IPS DF 4.7 (cell line): ENCODE measurements around the gene RAB3C.

Experiments
- DNase-seq: peaks from one replicate; pipeline ENCODE4 v3.0.0-alpha.2; 2013; ENCODE audit warnings: low spot score; ENCODE audit errors: extremely low read depth

The RAB3C gene

DNA sequence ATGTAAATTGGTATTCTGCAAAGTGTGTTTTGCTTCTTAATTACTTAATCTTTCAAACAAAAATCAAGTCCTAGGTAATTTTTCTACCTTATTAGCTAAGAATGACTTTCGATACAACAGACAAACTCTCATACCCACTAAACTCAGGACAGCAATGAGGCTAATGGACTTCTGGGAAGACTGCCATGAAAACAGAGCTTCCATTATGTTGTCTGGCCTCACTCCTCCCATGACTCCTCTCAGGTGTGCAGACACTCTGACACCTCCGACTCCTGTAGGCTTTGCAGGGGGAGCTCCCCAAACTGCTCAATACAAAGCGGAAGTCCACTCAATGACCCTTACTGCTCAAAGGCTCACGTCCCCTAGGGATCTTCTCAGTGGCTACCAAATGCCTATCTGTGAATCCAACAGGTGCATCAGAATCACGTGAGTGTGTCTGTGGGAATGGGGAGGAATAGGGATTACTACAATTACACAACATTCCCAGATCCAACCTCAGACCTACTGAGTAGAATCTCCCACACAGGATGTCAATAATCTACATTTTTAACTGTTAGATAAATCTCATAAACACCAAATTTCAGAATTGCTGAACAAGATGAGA is 289.9 kb downstream of the RAB3C start:
- no peak for DNase-seq

DNA sequence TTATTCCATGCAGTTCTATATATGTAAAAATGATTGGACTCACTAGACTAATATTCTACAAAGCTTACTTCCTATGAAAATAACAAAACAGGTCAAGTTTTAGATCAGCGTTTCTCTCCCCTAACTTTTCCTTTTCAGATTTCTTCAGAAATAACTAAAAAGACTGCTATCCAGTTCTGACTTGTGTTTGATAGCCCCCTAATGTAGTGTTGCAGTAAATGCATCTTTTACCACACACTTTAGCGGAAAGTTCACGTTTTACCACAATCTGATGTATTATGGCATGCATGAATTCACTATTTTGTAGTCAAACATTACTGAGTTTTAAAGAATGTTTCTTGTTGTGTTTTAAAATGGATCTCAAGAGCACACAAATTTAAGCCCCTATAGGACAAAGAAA is 292.7 kb downstream of the RAB3C start:
- DNase-seq, result no peak

DNA sequence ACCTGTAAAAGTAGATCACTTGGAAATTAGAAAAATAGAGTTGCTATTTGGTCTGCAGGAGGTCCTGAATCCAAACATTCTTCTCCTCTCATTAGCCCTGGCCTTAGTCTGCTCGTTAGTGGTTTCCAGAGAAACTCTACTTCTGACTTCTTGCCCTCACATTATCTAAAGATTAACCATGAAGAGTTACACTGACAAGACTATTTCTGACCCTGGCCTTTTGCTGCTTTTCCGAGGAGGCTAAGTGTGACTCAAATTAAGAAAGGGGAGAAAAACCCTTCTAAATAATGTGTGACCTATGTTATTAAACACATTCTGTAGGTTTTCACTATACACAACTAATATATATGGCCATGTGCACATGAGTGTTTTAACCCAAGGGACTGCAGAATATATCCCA is 302.4 kb downstream of the RAB3C start:
- DNase-seq, result no peak

DNA sequence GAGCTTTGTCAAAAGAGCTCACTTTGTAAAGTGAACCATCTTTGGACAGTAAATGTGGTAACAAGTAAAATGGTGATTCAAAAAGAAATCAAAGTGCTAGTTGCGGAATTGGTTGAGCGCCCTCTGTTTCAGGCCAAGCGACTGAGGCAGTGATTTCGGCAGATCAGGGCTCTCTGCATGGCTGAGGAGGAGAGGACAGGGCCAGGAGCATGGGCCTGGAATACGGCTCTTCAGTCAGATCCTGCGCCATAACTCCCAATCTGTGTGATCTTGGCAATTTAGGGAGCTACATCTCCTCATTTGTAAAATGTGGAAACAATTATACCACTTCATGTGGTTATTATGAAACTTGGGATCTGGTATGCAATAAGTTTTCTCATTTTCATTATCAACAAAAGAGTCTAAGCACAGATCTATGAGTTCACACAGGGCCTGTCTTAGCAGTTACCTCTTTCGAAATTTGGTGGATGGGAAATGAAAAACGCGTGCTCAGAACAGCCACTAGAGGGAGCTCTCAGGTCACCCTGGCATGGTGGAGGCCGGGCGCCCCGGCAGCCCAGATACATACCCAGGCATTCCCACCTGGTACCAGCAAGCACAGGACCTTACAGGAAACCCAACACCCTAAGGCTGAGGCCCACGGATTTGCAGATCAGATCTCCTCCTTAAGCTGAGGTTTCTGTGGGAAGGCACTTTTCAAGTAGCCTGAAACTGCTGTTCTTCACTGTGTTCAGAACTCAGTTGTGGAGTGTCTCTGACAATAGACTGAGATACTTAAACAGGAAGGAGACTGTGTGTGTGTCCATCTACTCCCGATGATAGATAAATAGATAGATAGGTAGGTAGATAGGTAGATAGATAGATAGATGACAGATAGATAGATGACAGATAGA is 303.7 kb downstream of the RAB3C start:
- peak; percentile 60 for DNase-seq

DNA sequence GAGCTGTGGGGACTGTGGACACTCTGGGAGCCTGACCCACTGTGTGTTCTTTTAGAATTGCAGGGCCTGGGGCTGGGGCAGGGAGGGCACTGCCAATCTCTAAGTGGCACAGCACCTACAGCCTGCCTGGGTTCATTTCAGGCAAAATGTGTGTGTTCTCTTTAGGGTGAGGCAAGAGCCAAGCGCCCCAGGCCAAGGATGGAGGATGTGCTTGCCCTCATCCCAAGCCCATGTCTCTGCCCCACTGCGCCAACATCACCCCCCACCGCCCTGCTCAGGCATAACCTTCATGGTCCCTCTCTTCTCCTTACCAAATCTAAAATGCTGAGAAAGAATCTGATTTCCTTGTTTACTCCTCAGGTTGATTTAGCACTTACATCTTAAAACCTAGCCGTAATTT is 304.4 kb downstream of the RAB3C start:
- no peak for DNase-seq

DNA sequence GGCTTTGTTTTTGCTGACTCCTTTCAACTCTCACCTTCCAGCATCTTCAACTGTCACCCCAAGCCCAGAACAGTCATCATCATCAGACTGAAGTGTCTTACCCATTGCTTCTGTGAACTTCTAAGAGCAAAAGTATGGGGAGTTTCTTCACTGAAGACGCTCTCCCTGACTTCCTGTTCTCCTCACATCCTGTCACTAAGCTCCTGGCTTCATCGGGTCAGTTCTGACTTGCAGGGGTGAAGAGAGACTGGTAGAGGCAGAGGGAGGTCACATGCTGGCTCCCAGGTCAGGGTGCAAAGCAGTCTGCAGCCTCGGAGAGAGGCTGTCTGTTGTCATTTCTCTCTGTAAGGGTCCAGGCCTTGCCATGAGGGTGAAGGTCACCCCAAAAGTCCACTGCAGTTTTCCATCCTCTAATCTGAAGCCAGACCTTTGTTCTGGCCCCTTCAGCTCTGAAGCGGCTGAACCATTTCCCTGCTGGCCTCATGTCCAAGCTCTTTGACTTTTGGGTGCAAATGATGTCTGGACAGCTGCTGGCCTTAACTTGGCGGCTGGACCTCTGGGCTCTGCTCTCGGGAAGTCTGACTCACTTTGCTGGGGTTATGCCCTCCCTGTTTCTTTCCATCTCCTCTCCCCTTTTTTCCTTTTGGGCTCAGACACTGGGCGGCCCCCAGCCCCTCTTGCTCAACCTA is 305.0 kb downstream of the RAB3C start:
- DNase-seq, result no peak

DNA sequence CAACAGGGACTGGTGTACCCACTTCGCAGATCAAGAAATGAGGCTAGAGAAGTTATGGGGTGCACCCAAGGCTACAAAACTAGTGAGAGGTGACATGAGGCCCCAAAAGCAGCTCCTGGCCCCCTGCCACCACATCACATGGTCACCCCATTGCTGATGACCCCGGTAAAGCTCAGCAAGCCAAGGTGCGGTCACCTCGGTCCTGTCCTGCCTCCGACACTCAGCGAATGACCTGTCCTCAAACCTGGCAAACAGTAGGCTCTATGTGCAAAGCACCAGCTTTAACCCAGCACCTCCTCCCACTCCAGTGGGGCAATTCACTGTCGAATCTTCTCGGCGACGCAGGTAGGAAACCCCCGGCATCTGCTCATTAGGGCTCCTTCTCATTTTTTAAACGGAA is 307.4 kb downstream of the RAB3C start:
- DNase-seq, result no peak

DNA sequence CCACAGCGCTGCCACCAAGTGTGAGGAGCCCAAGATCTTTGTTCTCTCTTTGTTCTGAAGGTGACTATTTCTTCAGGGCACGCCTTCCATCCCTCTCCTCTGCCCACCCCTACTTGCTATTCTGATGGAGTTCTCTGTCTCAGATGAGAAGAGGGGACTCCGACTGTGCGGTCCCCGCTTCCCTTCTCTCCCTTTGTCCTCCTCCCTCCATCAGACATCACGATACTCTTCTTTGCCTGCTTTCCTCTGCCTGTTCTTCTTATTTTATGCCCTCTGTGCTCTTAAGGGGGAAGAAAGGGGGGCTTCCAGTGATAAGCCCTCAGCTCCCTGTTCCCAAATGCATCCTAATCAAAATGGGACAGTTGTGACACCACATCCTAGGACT is 307.8 kb downstream of the RAB3C start:
- DNase-seq, result no peak

DNA sequence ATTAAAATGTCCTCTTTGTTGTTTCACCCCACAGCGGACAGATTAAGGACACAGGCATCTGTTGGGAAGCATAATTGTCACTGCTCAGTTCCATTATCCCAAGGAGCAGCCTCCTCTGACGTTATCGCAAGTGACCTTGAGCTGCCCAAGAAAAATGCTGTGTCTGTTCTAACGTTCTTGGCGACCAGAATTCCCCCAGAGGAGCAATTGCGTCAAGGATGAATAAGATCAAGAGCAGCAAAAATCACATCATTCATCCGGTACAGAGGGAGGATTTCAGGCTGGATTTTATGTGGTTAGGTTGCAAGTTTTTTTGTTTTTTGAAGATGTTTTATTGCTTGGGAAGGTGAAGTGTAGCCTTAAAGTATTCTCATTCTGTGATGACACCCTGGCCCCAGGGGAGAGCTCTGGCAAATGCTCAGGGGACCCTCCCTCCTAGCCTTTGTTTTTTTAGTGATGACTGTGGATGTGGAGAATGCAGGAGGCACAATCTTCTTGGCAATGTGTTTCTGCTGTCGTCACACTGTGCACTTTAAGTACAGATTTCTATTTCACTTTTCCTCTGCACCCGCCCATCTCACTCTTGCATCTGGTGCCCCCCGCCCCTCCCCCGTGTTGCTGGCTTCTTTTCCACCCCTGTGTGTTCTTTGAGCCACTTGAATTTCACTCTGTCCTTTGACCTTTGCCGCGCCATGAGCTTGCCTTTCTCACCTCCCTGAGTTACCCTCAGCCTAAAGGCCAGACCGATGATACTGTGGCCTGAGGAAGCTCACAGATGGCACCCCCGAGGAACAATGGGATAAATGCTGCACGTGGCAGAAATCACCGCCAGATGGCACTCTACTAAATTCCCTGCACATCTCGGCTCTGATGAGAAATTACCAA is 308.5 kb downstream of the RAB3C start:
- peak; percentile 74 for DNase-seq

DNA sequence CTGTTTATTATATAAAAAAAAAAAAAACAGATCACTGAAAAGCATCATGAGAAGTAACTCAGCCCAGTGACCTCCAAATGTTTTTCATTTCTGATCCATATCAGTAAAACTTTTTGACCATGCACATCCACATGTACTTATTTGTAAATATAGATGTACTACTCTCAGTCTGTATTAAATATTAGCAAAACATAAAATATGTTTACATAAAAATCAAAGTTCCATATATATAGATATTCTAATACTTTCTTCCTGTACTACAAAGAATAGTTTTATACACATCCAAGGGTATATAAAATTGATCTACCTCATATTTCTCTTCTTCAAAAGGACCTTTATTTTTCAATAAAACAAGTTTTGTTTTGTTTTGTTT is 309.1 kb downstream of the RAB3C start:
- DNase-seq, result no peak

DNA sequence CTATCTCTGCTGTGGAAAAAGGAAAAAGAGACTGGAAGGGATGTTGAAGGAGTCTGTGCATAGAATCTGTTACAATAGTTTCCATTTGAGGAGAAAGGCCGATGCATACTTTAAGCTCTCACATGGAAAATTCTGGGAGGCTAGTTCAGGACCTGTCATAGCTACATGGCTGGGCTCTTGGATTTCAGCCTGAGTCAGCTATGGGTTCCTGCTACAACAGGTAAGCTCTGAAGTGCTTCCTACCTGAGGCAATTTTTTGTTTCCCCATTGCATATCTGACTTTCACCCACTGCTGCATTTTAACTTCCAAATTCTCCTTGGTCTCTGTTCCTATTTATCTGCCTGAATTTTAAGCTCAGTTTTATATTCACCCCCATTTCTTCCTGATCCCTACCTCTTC is 310.7 kb downstream of the RAB3C start:
- DNase-seq, result no peak

DNA sequence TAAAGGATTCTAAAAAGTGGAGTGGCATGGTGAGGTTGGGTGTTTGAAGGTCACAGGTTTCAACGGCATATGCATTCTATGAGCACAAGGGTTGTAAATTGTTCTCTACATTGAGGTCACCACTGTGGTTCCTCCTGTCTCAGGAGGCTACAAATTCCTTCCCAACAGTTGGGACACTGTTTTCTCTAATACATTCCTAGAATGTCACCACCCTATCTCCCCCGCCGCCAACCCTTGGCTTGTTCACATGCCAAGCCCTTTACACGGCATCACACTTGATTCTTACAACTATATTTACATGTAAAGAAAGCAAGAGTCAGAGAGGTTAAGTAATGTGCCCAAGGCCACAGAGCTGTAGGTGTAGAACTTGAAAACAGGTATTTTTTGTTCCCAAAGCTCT is 315.1 kb downstream of the RAB3C start:
- no peak for DNase-seq

DNA sequence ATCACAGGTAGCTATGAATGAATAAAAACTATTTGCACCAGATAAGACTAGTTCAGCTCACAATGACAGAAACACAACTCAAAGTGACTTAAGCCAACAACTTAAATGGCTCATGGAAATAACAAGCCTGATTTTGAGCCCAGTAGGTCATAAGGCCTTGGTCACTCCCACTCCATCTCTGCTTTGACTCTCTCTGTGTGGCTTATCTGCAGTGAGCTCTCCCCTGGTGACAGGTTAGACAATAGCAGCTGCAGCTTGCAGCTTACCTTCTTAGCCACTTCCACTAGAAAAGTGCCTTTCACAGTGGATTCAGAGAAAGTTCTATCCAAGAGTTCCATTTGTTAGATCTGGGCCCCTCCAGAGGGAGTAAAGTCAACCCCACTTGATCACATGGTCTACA is 315.7 kb downstream of the RAB3C start:
- DNase-seq, result no peak

DNA sequence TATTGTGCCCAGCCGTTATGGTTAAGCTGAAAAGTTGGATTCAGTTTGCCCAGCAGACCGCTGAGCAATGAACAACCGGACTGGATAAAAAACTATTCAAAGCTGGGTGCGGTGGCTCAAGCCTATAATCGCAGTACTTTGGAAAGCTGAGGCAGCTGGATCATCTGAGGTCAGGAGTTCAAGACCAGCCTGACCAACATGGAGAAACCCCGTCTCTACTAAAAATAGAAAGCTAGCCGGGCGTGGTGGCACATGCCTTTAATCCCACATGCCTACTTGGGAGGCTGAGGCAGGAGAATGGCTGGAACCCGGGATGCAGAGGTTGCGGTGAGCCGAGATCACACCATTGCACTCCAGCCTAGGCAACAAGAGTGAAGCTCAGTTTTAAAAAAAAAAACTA is 318.4 kb downstream of the RAB3C start:
- no peak for DNase-seq

DNA sequence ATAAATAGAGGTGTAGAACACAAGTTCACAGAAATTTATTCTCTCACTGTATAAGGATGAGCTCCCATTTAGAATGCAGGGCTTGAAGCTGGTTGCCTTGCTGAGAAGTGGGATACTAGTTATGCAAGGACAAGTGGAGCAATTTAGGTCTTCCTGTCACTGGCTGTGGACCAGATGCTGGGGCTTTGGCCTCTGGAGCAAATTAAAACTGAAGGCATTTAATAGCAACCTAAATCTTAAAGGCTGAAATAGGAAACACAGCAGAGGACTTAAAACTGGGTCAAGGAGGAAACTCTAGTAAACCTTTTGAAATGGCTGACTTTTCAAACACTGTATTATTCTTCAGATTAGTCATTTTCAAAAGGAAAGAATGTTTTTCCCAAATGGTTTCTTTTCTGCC is 319.4 kb downstream of the RAB3C start:
- no peak for DNase-seq

DNA sequence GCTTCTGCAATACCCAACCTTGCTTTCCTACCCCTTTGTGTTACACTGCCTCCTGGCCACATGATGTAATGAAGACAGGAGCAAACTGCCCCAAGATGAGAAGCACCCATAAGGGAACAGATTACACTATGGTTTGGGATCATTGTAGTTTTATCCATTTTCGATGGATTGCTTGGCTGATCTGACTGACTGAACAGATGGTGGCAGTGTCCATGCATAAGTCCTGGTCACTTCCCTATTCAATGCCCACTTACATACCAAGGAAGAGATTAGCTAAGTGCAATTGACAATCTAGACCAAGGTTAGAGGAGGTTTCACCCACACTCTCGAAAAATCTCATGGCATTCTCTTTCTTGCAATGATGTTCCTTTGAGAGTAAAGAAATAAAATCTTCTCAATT is 319.9 kb downstream of the RAB3C start:
- no peak for DNase-seq

DNA sequence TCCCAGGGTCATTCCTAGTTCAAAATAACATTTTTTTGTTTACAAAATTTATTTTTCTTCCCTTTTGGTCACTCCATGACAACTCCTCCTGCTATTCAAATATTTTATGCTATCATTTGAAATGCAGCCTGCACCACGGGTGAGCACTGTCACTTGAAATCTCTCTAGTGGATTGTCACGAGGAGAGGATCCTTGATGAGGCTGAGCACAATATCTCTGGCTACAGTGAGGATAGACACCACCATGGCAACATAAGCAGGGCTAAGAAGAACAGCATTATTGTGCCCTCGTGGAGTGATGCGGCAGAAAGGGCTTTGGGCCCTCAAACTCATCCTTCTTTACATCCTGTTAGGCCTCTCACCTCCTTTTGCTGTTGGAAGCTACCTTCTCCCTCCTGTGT is 321.9 kb downstream of the RAB3C start:
- no peak for DNase-seq

DNA sequence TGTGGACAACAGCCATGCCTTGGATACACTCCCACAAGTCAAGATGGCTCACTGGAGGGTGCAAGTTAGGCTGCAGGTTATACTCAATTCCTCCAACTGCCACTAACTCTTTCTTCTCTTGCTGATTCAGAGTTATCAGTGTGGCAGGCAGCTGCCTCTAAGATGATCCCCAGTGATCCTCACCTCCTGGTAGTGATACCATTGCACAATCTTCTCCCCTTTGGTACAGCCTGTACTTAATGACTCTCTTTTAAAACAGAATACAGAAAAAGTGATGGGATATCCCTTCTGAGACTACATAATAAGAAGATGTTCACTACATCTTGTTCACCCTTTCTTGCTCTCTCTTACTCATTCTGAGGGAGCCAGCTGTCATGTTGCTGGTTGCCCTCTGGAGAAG is 323.1 kb downstream of the RAB3C start:
- no peak for DNase-seq
